GM19099 (cell line): ENCODE data around the gene POU2AF3.

ENCODE experiments used
- POLR2A ChIP-seq: IDR thresholded peaks from 3 replicates; pipeline ENCODE4 v1.6.1; 2011; ENCODE audit warnings: low read depth; ENCODE audit not compliant: insufficient read length; ENCODE audit errors: extremely low read depth

POU2AF3 gene

DNA sequence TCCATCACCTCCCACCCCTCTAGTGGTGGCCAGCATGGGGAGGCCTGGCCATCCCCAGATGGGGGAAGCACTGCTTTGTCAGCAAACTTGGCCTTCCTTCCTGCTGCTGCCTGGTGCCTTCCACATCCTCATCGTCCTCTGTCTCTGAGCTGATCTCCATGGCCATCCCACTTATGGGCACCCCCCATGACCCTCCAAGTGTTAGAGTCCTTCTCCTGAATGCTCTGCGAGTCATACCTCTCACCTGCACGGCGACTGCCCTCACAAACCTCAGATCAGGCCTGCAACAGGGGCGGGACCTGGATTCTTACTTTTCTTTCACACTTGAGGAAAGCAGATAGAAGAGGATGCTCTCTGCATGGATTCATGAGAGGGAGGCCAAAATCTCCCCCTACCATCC is 56.8 kb downstream of the POU2AF3 start:
- no peak for TF ChIP-seq POLR2A

- no peak for TF ChIP-seq POLR2A
Measured at GRCh38 chr11:111355956-111356659, 57.8 kb downstream of the POU2AF3 start.

- no peak for TF ChIP-seq POLR2A
Measured at GRCh38 chr11:111356660-111357048, 58.3 kb downstream of the POU2AF3 start.

- no peak for TF ChIP-seq POLR2A
Measured at GRCh38 chr11:111357150-111358037, 59.0 kb downstream of the POU2AF3 start.
